GM12878 (cell line): ENCODE results near the gene SLC12A1. TPM values are rescaled to one million over a fixed set of nuclear protein-coding genes. Genes with fewer than 3 reads are reported as not detected.

Experiments used
- ATAC-seq: fragments of 200-7000 bp; cut with Tn5 transposase; 3 replicates; pipeline ENCODE4 v1.9.1; 2020; ENCODE audit warnings: mild to moderate bottlenecking, moderate library complexity
- BruUV-seq: library from RNA; stranded (reverse); fragments of 400-500 nt; replicated peaks from 2 replicates; lab custom pipeline; 2021; lab: Mats Ljungman, UMichigan
- CTCF ChIA-PET: fragments of 300-600 bp; sonication (Branson Sonifier 250); formaldehyde crosslinking; extraction: SDS; loops from one replicate; lab custom pipeline; 2021; ENCODE audit warnings: inconsistent platforms; lab: Yijun Ruan, JAX
- POLR2A ChIA-PET: fragments of 350-600 bp; formaldehyde crosslinking; extraction: SDS; loops from one replicate; lab custom pipeline; 2021; ENCODE audit warnings: inconsistent platforms; lab: Charles Lee
- RAD21 ChIA-PET: fragments of 300-600 bp; sonication (Branson Sonifier 250); formaldehyde crosslinking; loops from one replicate; lab custom pipeline; 2023; ENCODE audit warnings: antibody characterized with exemption; ENCODE audit not compliant: unreplicated experiment; lab: Charles Lee
- SMC1A ChIA-PET: fragments of 300-600 bp; sonication (Branson Sonifier 250); formaldehyde crosslinking; loops from one replicate; lab custom pipeline; 2023; ENCODE audit not compliant: unreplicated experiment, uncharacterized antibody; lab: Charles Lee
- DNase-seq: peaks from one replicate; pipeline ENCODE4 v3.0.0-alpha.2; 2011; ENCODE audit warnings: low read depth, low spot score
- FAIRE-seq: peaks from 3 replicates; lab custom pipeline; 2011; peaks lifted over from hg19 to GRCh38; lab: Jason Lieb, UNC
- H2AFZ ChIP-seq: 2 replicates; pipeline ENCODE4 v1.6.0; 2011; ENCODE audit warnings: low read depth, low read length, control low read depth; ENCODE audit not compliant: control insufficient read depth
- H3K27ac ChIP-seq: 2 replicates; pipeline ENCODE4 v1.5.1; 2011; ENCODE audit warnings: control low read depth; ENCODE audit not compliant: control insufficient read depth, insufficient read depth
- H3K27me3 ChIP-seq, 2 experiments: replicated peaks in 1 of 2; 2 replicates each; pipeline versions ENCODE4 v1.6.0 to v1.6.1; 2011; ENCODE audit warnings: low read length in 1 of 2; ENCODE audit not compliant: control insufficient read depth in 2 of 2, insufficient read depth in 2 of 2
- H3K36me3 ChIP-seq, 2 experiments: 2 replicates each; pipeline ENCODE4 v1.5.1; 2011; ENCODE audit warnings: low read length in 1 of 2; ENCODE audit not compliant: control insufficient read depth in 2 of 2, insufficient read depth in 2 of 2
- H3K4me1 ChIP-seq: 2 replicates; pipeline ENCODE4 v1.6.1; 2011; ENCODE audit warnings: mild to moderate bottlenecking, low read length, moderate library complexity, mixed read lengths; ENCODE audit not compliant: control insufficient read depth, insufficient read depth
- H3K4me2 ChIP-seq: 2 replicates; pipeline ENCODE4 v1.6.0; 2011; ENCODE audit warnings: control low read depth; ENCODE audit not compliant: control insufficient read depth, insufficient read depth
- H3K4me3 ChIP-seq: fragments of 200-600 bp; sonication (generic); 2 replicates; pipeline ENCODE4 v1.5.1; 2016
- H3K79me2 ChIP-seq: 2 replicates; pipeline ENCODE4 v1.6.0; 2011; ENCODE audit warnings: low read length; ENCODE audit not compliant: control insufficient read depth, insufficient read depth
- H3K9ac ChIP-seq: 2 replicates; pipeline ENCODE4 v1.8.0; 2011; ENCODE audit warnings: low read length, control low read depth, mixed read lengths; ENCODE audit not compliant: control insufficient read depth, insufficient read depth
- H3K9me3 ChIP-seq: replicated peaks from 3 replicates; pipeline ENCODE4 v1.5.1; 2011; ENCODE audit warnings: mild to moderate bottlenecking, low read length; ENCODE audit not compliant: control insufficient read depth, insufficient read depth
- H4K20me1 ChIP-seq: 2 replicates; pipeline ENCODE4 v1.6.0; 2011; ENCODE audit not compliant: control insufficient read depth, insufficient read depth
- CBX5 ChIP-seq: sonication (generic); IDR thresholded peaks from 2 replicates; pipeline ENCODE4 v1.6.1; 2016; ENCODE audit warnings: low read depth, moderate library complexity, mild to moderate bottlenecking, inconsistent platforms
- TCF12 ChIP-seq: IDR thresholded peaks from 2 replicates; pipeline ENCODE4 v1.6.1; 2011; ENCODE audit warnings: low read depth, mild to moderate bottlenecking, low read length
- TCF3 ChIP-seq: IDR thresholded peaks from 2 replicates; pipeline ENCODE4 v1.6.1; 2012; ENCODE audit warnings: low read depth, mild to moderate bottlenecking, low read length, borderline replicate concordance; ENCODE audit not compliant: insufficient read depth
- ZBTB11 ChIP-seq: fragments of 450-650 bp; formaldehyde crosslinking; IDR thresholded peaks from 2 replicates; pipeline ENCODE4 v1.5.0; 2022; ENCODE audit warnings: mild to moderate bottlenecking, missing genetic modification characterization
- WGBS: methylation state at CpG from one replicate; pipeline ENCODE4 v1.1.6; 2016; ENCODE audit warnings: low lambda C conversion rate; ENCODE audit not compliant: insufficient replicate concordance, insufficient coverage; ENCODE audit errors: missing lambda C conversion rate; 5-methylcytosine and 5-hydroxymethylcytosine counted together
- in situ Hi-C: fragments of 300-500 bp; cut with MboI; formaldehyde crosslinking; loops from 9 replicates; pipeline ENCODE4 v1.14.3; 2018; ENCODE audit warnings: mixed read lengths
- intact Hi-C: fragments of 100-400 bp; cut with micrococcal nuclease; formaldehyde crosslinking; loops from one replicate; pipeline ENCODE4 v1.14.2; 2022; ENCODE audit not compliant: unreplicated experiment
- polyA plus RNA-seq, 11 experiments: library from polyadenylated mRNA; depleted of rRNA in 4 of 11; unstranded in 6 of 11; stranded (reverse) in 5 of 11; fragments of >200 nt; fragmentation: Nextera tagmentation in 4 of 11; fragmentation: Illumina TruSeq in 1 of 11; extraction: Ambion mirVana in 4 of 11; extraction: Trizol in 1 of 11; gene quantifications; 1 replicate in 1 of 11; 2 replicates in 10 of 11; pipeline versions ENCODE4 v1.2.1 to v1.2.3, GENCODE V29; 2011 to 2016; ENCODE audit warnings: inconsistent platforms in 2 of 11, missing spikeins in 2 of 11, low read depth in 1 of 11
- total RNA-seq, 4 experiments: library from RNA; depleted of rRNA in 3 of 4; stranded (reverse); fragments of >200 nt in 3 of 4; fragmentation: Illumina TruSeq in 1 of 4; extraction: Trizol in 1 of 4; gene quantifications; 2 replicates each; pipeline versions ENCODE4 v1.2.1 to v1.2.3, GENCODE V29; 2013 to 2021

SLC12A1 gene
- total and polyA plus RNA-seq, 10 of the 15 experiments (the other 5 are each of a cell fraction or from before 2014, with no cell fraction given), result under 0.01 TPM; not detected in 9

- TF ChIP-seq TCF3 (0 out of 2 replicates have a peak, but pooled peaks have one; percentile 37), TCF12 (no peak)
- TF ChIP-seq, all 136 proteins: peak for 23
Observed at GRCh38 chr15:48177766-48178647, 28.1 kb upstream of the SLC12A1 start, which contains the start of gene MYEF2 (continued).

- ATAC-seq (no peak), DNase-seq (no peak), FAIRE-seq (no peak)
- Histone ChIP-seq H3K4me1 (peaks cover 15% of the 10 kb centered on the region; the same call in 1 of the 2 replicates), H3K27me3 (no peaks in the 10 kb centered on the region), H3K27ac (no peak overlapping the region), H3K79me2 (peaks cover 30% of the 10 kb centered on the region), H3K9ac (peak overlapping the region; percentile 81; the same call in 1 of the 2 replicates), H3K4me2 (peak overlapping the region; percentile 81), H2AFZ (peak overlapping the region; percentile 95), H4K20me1 (no peaks in the 10 kb centered on the region), H3K4me3 (peak overlapping the region; percentile 92), H3K36me3 (no peaks in the 10 kb centered on the region; a peak in 1 of 4 replicates), H3K9me3 (peaks cover 3% of the 10 kb centered on the region; the same call in 2 of the 3 replicates)
- in situ Hi-C loops (no loop called here), intact Hi-C loops (no loop called here)
- BruUV-seq, result no TSS peak
- 100% methylated on average over 1 of the region's 1 CpG for WGBS
- POLR2A ChIA-PET, result no interaction called here
- CTCF ChIA-PET, result interaction anchor here (0.7 to 1.9 kb wide), 2 partner anchors 108 to 798 kb away, joined by 3 to 5 read pairs; no protein-coding TSS in a partner anchor
- TF ChIP-seq ZBTB11 (CRISPR knock-in tag) (0 out of 2 replicates have a peak, but pooled peaks have one; percentile 12), CBX5 (no peak)
- SMC1A ChIA-PET, result no interaction called here
- RAD21 ChIA-PET, result no interaction called here
Observed at GRCh38 chr15:48178648-48178931, 27.5 kb upstream of the SLC12A1 start.
